Stimulated activated CD8-positive, alpha-beta memory T cell treated with anti-CD3 and anti-CD28 coated beads, Interleukin-12 subunit alpha, Interleukin-12 subunit beta, amount 100 ng/mL, for 1 hour (primary cell): ENCODE data around the gene NECTIN1.
A peak's percentile ranks its signal among the peaks of the same experiment; 100 is the strongest.

Source experiments
- DNase-seq: peaks from one replicate; pipeline ENCODE4 v3.0.0-alpha.2; 2020; ENCODE audit warnings: low read depth

NECTIN1 gene

GRCh38 chr11:119755356-119756071 lies 26.5 kb upstream of the NECTIN1 start:
- DNase-seq = no peak

- no peak for DNase-seq
These were observed 25.8 kb upstream of the NECTIN1 start for GRCh38 chr11:119754656-119755355.

- DNase-seq = no peak
These were observed 25.2 kb upstream of the NECTIN1 start for GRCh38 chr11:119754199-119754598.

DNA sequence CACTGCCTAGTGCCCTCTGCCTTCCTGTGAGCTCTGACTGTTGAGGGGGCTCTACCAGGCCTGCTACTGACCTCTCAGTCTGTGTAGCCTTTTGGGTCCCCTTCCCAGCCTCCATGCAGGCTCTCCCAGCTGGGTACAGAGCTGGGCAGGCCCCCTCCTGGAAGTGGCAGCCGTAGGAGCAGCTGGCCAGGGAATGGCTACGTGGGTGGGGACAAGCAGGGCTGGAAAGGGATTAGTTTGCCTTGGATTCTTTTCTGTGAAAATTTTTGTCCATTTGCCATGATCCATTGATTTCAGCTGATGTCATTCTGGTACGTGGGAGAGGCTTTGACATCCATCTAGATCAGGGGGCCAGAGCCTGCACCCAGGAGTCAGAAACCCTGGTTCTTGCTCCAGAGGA lies 23.9 kb upstream of the NECTIN1 start:
- DNase-seq = no peak

DNA sequence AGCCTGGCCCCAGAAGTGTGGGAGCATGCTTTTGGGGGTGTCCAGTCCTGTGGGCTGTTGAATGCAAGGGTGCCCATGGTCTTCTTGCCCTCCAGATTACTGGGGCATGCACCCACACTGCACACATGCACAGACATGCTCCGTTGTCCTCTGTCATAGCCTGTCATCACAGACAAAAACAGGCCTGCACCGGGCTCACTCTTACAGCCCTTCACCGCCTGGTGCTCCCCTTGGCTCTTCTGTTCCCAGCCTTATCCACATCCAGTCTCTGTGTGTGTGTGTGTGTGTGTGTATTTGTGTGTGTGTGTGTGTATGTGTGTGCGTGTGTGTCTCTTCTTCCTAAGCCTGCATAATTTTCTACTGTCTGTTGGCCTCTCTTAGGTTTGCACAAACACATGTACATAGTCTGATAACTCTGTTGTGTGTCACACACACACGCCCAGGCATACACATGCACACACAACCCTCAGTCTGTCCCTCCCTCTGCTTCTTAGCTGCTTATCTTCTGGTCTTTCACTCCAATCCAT lies 23.4 kb upstream of the NECTIN1 start:
- no peak for DNase-seq

DNA sequence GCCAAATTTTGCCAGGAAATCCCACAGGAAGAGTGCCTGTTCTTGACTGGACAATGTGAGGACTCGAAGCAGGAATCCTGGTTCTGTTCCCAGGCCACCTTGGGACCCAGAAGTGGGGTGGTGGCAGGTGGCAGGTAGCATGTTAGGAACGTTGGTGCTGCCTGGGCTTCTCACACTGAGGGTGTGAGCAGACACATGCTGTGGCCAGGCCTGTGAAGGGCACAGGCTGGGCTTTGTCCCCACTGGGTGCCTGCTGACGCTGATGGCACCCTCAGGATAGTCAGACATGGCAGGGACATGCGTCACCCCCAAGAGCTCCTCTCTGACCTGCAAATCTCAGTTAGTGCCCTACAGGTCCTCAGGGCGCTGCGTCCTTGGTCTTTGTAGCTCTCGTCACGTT lies 21.1 kb upstream of the NECTIN1 start:
- no peak for DNase-seq

- DNase-seq = no peak
These were observed 20.1 kb upstream of the NECTIN1 start for GRCh38 chr11:119749006-119749565.

DNA sequence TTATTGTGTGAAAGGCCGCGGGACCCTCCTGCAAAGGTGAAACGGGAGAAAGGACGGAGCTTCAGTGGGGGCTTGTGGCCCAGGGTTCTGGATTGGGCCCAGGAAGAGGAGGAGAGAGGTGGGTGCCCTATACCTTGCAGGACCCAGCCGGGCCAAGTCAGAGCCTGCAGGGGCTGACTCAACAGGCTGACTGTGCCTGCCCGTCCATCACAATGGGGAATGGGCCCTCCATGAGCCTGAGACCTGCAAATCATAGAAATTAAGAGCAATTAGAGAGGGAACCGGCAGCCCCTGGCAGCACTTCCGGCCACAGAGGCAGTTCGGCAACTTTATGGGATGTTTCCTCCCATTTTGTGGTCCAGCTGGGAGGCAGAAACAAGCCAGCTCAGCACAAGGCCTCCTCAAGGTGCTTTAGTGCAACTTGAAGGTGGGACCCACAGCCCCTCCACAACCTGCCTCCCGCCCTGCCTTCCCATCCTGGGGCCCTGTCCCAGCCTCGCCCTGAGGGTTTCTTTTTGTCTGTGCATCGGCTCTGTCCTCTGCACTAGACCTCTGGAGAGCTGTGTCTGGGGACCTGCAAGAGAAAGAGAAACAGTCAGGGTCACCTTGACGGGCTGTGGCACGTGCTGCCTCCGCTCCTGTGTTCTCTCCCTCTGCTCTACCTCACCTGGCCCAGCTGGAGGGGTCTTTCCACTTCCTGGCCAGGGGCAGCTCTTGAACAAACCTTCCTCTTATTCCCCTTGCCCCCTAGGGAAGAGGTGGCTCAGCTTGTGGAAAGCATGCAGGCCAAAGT lies 19.1 kb upstream of the NECTIN1 start:
- no peak for DNase-seq

- DNase-seq = no peak
These were observed 17.0 kb upstream of the NECTIN1 start for GRCh38 chr11:119745776-119746535.

DNA sequence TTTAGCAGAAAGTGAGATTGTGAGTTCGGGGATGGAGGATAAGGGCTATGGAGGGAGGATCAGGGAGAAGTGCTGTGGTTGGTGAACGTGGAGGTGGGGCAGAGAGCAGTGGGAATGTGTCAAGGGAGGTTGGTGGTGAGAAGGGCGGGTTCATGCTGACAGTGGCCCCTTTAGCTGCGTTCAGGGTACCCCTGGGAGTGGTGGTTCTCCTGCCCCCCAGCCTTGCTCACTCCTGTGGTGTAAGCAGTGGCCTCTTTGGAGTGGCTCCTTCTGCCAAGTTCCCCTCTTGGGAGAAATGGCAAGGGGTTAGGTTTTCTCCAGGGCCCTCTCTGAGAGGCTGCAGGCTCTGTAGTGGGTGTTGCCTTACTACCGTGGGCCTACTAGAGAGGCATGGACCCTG lies 16.1 kb upstream of the NECTIN1 start:
- DNase-seq = no peak

GRCh38 chr11:119744577-119744976 lies 15.6 kb upstream of the NECTIN1 start:
- no peak for DNase-seq

DNA sequence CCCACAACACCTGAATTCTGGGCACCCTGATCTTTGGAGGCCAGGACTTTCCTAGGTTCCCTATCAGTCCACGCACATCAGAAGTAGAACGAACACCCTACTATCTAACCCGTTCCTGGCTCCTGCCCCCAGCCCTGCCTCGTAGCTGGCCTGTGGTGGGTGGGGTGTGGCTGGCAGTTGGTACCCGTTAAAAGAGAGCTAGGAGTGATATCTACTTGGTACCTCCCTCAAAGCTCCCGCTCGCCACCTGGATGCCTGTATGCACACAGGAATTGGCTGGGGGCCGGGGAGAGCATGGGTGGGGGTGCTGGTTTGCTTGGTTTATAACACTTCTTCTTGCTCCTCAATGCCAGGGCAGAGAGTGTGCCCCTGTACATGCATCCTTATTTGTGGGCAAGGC lies 14.0 kb upstream of the NECTIN1 start:
- no peak for DNase-seq

- no peak for DNase-seq
These were observed 13.4 kb upstream of the NECTIN1 start for GRCh38 chr11:119742263-119742861.

DNA sequence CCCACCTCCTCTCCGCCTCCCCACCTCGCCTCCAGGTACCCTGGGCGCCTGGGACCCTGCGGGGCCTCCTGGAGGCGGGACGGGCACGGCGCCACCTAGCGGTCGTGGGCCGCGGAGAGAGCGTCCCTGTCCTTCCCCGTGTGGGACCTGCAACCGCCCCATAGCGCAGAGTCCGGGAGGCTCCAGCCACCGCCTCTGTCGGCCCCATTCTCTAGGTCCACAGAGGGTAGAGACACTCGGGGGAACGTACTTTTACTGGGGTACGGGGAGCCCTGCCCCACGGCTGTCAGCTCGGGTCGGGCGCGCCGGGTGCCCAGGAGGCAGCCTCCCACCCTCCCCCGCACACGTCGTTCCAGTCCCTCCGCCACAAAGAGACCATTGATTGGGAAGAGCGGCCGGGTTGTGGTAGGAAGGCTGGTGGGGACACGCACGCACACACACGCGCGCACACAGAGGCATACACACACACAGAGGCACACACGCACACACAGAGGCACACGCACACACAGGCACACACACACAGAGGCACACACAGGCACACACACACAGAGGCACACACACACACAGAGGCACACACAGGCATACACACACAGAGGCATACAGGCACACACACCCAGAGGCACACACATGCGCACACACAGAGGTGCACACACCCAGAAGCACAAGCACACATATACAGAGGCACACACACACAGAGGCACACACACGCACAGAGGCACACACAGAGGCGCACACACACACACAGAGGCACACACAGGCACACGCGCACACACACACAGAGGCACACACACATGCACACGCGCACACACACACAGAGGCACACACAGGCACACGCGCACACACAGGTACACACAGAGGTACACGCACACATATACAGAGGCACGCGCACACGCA lies 12.6 kb upstream of the NECTIN1 start:
- peak; percentile 35 for DNase-seq

DNA sequence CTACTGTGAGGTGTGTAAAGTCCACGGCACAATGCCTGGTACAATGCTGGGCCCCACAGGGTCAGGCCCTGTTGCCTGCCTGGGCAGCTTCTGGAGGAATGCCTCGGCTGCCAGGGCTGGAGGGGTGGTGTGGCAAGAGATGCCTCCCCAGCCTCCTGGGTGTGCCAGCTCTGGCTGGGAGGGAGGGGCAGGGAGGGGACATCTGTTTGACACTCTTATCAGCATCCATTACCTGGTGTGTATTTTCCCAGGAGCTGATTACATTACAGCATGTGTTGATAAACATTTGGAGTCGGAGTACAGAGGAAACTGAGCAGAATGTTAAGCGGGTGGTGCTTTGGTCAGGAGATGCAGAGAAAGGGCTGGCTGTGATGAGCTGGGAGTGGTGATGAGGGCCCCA lies 11.0 kb upstream of the NECTIN1 start:
- no peak for DNase-seq

DNA sequence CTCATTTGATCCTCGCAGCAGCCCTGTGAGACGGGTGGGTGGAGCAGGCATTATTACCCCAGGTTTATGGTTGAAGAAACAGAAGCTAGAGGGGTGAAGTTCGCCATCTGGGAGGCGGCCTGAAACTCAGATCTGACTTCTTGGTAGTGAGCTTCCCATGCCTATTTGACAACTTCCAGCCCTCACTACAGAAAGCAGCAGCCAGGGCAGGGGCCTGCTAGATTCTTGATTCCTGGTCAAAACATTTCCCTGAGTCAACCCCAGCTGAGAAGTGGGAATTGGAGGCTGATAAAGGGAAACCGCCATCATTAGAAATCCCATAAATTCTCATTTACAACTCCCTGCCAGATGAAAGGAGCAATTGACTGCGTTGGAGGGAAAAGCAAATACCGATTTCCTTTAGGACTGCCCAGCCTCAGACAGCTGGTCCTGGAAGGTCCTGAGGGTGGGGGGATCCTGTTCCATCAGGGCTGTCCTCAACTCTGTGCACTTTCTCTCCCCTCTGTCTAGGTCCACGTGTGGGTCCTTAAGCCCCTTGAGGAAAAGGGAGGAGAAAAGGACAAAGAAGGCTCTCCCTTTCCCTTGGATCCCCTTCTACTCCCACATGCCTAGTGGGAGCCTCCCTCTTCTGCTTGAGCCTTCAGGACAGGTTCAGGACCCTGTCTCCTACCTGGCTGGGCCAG lies 10.2 kb upstream of the NECTIN1 start:
- DNase-seq = no peak

DNA sequence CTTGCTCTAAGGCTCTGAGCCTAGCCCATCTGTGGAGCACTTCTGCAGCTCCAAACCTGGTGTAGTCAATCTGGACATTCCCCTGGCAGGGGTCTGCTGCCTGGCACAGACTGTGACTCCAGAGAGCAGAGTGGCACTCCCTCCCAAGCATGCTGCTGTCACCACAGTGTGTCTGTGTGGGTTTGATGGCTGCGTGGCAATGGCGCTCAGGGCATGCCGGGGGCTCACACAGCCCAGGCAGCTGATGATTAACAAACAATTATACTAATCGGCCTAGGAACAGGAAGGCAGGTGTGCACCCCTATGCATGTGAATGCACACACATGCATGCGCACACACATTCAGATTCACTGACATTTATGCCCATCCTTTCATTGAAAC lies 9.0 kb upstream of the NECTIN1 start:
- DNase-seq = no peak

DNA sequence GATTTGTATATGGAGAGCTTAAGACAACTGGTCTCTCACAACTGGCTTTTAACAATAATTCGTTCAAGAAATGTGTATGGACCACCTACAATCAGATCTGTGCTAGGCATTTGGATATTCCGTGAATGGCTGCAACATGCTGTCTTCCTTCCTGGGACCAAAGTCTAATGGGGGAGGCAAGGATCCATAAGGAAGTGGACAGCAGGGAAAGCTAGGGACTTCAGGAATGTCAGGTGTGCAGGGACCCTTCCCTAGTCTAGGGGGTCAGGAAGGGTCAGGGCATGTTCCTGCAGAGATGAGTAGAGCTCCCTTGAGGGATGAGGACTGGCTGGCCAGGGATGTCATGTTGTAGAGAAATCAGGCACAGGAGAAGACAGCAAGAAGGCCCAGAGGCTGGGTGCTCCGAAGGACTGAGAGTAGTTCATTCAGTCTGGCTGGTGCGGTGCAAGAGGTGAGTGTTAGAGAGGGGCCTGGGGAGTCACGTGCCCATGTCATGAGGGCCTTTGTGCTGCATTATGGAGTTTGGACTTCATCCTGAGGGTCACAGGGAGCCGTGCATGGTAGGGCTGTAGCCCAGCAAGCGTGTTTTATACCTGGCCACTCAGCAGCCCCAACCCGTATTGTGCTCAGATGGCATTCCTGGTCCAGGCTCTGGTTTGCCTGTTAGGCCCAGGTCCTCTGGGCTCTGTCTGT lies 8.5 kb upstream of the NECTIN1 start:
- no peak for DNase-seq

DNA sequence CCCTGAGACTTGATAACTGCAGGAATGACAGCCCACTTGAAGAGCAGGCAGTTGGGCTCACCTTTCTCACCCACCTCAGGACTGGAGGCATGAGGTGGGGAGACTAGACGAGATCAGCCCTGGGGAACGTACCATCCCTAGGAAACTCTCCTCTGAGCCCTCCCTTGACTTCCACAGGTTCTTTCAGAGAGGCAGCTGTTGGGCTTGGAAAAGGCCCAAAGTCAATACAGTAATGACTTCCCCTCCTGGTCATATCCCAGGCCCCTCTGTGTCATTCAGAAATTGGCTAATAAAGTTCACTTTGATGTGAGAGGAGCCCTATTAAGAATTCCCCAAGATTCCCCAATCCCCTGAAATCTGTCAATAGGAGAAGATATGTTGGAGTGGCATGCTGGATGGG lies 5.8 kb upstream of the NECTIN1 start:
- no peak for DNase-seq
